ENCODE measurements around the gene GPI.

Gene GPI

DNA sequence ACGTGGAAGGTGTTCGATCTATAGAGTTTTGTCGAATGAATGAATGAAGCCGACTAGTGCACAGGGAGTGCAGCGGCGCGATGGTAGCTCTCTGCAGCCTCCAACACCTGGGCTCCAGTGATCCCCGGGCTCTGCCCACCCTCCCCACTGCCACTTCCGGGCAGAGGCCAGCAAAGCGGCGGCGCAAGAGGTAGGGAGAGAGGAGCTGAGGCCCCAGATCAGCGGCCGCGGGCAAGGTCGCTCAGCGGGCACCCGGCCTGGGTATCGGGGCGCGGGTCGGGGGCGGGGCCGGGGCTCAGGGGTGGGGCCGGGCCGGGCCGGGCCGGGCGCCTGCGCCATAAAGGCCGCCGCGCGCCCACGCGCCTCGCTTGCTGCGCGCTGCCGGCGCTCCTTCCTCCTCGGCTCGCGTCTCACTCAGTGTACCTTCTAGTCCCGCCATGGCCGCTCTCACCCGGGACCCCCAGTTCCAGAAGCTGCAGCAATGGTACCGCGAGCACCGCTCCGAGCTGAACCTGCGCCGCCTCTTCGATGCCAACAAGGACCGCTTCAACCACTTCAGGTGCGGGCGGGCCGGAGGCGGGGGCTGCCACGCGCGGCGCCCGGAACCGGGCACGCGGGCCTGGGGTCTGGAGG, at the start of gene GPI:
GPI (plus strand) TSS at position 367 of the 633 bp plus-strand sequence; CDS start at position 438, 71 bp downstream.
- no peak for TF ChIP-seq GATA3 (IDR thresholded peaks at IDR 0.05; ENCODE audit: low read depth, low read length)
- no peak for TF ChIP-seq GATA2 (IDR thresholded peaks at IDR 0.05; ENCODE audit: low read depth, low read length)

DNA sequence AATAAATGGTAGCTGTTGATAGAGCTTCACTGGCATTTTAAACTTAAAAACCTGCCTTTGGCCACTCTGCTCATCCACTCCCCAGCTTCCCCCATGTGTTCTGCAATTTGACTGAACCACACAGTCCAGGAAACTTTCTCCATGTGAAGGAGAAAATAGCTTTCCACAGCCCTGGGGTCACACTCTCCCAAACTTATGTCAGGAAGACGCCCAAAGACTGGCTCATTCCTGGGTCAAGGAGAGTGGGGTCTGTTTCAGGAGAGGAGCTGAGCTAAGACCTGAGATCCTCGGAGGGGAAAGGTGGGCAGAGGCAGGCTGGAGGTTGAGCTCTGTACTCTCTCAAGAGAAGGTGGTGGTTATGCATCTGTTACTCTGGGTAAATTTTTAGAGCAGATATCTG, 48.7 kb upstream of the GPI start:
- no peak for TF ChIP-seq GATA2 (IDR thresholded peaks at IDR 0.05; ENCODE audit: low read depth, low read length)
- TF ChIP-seq GATA3 (IDR thresholded peaks at IDR 0.05; ENCODE audit: low read depth, low read length) = no peak

DNA sequence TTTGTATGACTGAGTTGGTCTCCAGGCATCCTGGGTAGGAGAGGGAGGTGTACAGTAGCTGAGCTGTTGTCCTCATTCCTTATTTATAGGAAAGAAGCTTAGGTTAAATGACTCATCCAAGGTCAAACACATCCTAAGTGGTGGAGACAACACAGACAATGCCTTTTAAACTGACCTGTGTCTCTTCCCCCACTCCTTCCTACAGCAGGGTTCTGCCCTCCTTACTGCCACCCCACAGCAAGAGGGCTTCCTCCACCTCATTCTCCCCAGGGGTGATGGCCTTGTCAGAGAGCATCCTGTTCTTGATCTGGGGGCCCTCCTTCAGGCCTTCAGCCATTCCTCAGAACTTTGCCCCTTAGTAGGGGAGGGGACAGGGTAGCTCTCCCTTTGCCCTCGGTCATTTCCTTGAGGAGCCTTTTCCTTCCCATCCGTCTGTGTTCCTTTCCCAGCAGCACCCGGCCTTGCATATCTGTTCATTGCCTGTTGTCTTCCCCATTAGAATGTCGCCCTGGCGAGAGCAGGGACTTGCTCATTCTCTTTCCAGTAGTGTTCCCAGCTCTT, 48.2 kb upstream of the GPI start:
- TF ChIP-seq GATA3 (IDR thresholded peaks at IDR 0.05; ENCODE audit: low read depth, low read length) (no peak), GATA2 (IDR thresholded peaks at IDR 0.05; ENCODE audit: low read depth, low read length) (no peak)

DNA sequence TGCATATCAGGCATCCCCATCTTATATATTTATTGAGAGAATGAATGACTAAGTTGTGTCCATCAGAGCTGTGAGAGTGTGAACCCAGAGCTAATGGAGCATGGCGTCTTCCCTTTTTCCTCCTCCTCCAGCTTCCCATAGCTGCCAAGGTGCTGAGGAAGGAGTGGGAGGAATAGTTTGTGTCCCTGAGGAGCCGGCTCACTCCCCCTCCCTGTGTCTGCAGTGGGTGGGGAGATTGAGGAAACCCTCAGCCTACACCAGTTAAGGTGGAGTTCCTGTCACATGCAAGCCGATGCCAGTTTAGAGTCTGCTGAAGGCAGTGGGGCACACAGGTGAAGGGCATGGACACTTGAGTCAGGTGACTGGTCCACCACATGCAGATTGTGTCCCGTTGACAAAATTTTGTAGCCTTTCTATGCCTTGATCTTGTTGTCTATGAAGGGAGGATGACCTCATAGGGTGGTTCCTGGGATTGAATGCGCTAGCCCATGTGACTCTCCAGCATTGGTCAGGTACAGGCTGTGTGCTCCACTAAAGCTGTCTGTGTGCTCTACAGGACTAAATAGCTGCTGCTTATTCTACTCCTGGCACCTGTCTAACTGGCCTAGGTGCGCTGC, 47.6 kb upstream of the GPI start:
- no peak for TF ChIP-seq GATA3 (IDR thresholded peaks at IDR 0.05; ENCODE audit: low read depth, low read length)
- no peak for TF ChIP-seq GATA2 (IDR thresholded peaks at IDR 0.05; ENCODE audit: low read depth, low read length)

DNA sequence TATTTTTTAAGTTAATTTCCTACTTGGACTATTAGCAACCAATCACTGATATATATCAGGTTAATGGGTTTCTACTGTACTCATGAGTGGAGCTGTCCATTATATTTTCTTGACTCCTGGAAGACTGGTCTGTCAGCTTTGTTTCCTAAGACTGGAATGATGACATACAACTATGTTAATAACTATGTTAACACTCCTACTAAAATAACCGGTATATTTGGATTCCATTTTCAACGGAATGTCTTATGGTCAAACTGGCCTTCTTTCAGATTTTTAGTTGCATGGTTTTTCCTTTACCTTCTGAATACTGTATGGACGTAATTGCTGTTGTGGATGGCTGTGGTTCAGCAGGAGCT, 45.8 kb upstream of the GPI start:
- no peak for TF ChIP-seq GATA2 (IDR thresholded peaks at IDR 0.05; ENCODE audit: low read depth, low read length)
- no peak for TF ChIP-seq GATA3 (IDR thresholded peaks at IDR 0.05; ENCODE audit: low read depth, low read length)

DNA sequence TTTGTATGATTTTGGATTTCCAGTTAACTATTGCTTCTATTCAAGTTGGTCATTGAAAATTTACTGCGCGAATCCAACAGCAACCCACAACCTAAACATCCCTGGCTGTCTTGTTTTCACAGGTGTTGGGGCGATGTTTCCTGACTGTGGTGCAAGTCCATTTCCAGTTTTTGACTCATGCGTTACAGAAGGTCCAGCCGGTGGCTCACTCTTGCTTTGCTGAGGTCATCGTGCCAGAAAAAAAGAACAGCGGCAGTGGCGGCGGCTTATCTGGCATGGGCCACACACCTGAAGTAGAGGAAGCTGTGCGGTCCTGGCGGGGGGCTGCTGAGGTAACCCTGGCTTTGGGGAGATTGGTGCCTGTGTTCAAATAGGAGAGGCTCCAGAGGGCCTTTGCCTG, 45.2 kb upstream of the GPI start:
- TF ChIP-seq GATA3 (IDR thresholded peaks at IDR 0.05; ENCODE audit: low read depth, low read length) = no peak
- TF ChIP-seq GATA2 (IDR thresholded peaks at IDR 0.05; ENCODE audit: low read depth, low read length) = no peak

DNA sequence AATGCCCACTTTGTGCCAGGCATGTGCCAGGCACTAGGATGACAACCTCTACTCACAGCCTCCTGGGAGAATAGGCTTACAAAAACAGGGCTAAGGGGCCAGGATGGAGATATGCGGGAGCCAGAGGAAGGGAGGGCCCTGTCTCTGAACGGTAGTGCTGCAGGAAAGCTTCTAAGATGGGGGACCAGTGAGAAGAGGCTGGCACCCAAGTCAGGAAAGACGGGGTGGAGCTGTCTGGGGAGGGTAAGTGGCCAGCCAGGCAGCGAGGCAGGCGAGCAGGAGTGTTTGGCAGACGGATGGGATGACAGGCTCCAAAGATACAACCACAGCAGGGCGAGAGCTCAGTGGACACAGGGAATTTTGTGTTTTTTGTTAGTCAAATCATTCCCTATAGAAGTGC, 44.7 kb upstream of the GPI start:
- TF ChIP-seq GATA2 (IDR thresholded peaks at IDR 0.05; ENCODE audit: low read depth, low read length) (no peak), GATA3 (IDR thresholded peaks at IDR 0.05; ENCODE audit: low read depth, low read length) (no peak)

DNA sequence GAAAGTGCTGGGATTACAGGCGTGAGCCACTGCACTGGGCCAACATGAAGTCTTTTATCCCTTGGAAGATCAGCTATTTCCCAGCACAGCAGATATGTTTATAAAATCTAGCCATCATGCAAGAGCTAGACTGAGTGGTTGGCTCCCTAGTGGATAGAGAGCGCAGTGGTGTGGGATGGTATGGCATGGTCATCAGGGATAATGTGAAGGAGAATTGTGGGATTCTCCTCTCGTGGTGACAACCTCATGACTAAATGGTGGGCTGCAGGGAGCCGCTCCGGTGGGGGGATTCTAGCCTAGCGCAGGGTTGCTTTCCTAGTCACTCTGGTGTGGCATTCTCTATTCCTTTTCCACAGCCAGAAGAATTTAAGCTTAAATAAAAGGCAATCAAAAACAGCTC, 43.3 kb upstream of the GPI start:
- no peak for TF ChIP-seq GATA2 (IDR thresholded peaks at IDR 0.05; ENCODE audit: low read depth, low read length)
- TF ChIP-seq GATA3 (IDR thresholded peaks at IDR 0.05; ENCODE audit: low read depth, low read length) = no peak

DNA sequence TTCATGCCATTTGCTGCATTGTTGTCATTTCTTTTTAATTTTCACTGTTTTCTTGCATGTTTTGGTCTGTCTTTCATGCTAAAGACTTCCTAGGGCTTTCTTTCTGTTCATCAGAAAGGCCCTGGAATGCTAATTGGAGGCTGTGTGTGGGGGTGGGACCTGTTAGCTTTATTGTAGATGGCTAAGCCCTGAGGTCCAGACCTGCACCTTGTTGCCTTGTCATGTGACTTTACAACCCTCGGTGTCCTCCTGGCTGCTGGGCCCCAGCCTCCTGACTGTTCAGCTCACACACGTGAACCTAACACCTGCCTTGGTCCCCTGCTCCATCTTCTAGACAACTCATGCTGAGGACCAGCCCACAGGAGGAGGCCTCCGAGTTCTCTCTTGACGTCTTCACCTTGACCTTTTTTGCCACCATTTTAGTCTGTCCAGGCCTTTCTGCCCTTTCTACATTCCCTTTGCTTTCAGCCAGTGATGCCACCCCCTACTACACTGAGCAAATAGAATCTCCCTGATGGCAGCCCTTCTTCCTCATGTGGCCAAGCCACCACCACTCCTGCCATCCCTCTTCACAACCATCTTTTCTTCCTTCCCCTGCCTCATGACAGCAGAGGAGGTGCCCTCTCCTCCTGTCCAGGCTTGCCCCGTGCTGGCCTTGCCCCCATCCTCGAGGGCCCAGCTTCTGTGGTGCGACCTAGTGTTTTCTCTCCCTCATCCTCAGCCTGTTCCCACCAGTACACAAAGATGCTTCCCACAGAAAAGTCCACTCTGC, 41.4 kb upstream of the GPI start:
- no peak for TF ChIP-seq GATA3 (IDR thresholded peaks at IDR 0.05; ENCODE audit: low read depth, low read length)
- TF ChIP-seq GATA2 (IDR thresholded peaks at IDR 0.05; ENCODE audit: low read depth, low read length) = no peak

DNA sequence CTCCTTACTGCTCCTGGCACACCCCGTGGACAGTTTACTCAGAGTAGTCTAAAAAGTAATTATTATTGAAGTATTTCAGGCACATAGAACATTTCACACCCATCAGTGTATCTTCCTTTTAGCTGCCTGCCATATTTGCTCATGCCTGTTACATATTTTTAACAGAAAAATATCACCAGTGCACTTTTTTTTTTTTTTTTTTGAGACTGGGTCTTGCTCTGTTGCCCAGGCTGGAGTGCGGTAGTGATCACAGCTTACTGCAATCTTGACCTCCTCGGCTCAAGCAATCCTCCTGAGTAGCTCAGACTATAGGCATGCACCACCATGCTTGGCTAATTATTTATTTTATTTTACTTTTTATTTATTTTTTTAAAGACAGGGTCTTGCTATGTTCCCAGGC, 40.7 kb upstream of the GPI start:
- TF ChIP-seq GATA3 (IDR thresholded peaks at IDR 0.05; ENCODE audit: low read depth, low read length) (no peak), GATA2 (IDR thresholded peaks at IDR 0.05; ENCODE audit: low read depth, low read length) (no peak)

DNA sequence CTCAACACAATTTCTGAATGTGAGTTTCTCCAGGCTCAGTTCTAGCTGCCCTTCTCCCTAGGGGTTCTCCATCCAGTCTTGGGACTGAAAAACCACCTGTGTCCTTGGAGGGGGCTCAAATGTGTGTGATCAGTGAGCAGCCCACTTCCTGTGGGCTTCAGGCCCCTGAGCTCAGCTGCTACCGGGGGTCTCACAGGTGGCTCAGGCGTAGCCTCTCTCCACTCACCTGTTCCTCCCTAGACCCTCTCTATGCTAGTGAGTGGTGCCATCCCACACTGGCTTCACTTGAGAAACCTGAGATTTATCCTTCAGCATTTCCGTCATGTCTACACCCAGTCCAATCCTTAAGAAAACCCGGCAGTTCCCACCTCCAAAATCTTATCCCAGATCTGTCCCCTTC, 39.8 kb upstream of the GPI start:
- TF ChIP-seq GATA2 (IDR thresholded peaks at IDR 0.05; ENCODE audit: low read depth, low read length) = no peak
- TF ChIP-seq GATA3 (IDR thresholded peaks at IDR 0.05; ENCODE audit: low read depth, low read length) = no peak

DNA sequence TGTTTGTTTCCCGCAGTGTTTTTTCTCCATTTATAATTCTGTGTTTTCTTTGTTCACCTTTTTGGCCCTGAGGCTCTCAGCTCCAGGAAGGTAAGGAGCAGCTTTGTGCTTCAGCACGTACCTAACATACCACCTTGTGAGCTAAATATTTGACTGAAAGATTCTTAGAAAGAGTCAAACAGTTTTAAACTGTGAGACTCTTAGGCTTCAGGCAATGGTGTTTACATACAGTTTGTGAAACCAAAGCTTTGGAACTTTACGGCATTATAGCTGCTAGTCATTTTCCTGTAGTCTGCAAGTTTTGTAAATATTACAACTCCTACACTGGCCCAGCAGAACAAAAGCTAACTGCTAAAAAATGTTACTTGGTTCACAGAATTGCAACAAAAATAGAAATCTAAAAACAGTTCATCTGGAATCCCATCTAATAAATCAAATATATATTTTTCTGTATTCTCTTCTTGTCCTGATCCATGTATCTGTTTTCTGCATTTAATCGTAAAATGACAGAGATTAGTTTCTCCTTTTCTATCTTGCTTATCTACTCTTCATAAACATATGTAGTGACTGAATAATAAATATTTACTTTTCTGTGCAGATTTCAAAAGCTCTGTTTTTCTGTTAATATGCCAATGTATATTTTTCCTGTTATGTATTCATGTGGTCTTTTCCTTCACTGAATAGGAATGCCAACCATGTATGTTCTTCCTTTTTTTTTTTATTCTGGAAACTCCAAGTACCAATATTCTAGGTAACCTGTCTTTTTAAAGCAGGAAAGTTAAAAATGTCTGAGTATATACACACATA, 38.8 kb upstream of the GPI start:
- TF ChIP-seq GATA2 (IDR thresholded peaks at IDR 0.05; ENCODE audit: low read depth, low read length) (no peak), GATA3 (IDR thresholded peaks at IDR 0.05; ENCODE audit: low read depth, low read length) (no peak)

DNA sequence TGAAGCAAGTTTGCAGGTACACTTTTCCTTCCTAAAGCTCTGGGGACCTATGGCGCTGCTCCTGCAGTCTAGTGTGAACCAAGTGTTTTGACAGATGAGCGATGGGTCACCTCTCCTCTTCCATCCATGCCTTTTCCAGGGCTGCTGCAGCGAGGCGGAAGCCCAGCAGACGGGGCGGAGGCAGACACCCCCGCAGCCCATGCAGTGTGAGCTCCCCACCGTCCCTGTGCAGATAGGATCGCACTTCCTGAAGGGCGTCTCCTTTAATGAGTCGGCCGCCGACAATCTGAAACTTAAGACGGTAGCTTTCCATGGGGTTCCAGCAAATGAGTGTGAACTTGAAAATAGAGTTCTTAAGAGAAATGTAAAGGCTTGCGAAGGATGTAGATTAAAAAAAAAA, 37.1 kb upstream of the GPI start:
- TF ChIP-seq GATA2 (IDR thresholded peaks at IDR 0.05; ENCODE audit: low read depth, low read length) (no peak), GATA3 (IDR thresholded peaks at IDR 0.05; ENCODE audit: low read depth, low read length) (no peak)

DNA sequence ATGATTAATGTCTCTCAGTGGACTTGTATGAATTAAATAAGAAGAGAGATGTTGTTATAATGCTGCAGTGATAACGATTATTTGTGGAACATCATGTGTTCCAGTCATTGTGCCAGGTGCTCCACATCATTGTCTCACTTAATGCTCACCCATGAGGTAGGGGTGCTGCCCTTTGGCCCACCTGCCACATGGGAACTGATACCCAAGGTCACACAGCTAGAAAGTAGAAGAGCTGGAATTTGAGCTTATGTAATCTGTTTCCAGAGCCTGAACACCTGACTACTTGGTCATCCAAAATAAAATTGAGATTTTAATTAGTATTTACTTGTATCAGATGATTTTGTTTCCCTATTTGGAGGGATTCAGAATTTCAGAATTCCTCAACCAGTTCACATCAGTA, 36.0 kb upstream of the GPI start:
- TF ChIP-seq GATA2 (IDR thresholded peaks at IDR 0.05; ENCODE audit: low read depth, low read length) (no peak), GATA3 (IDR thresholded peaks at IDR 0.05; ENCODE audit: low read depth, low read length) (no peak)
